ENCODE data around the gene LDLRAD4. TPM values are rescaled to one million over a fixed set of nuclear protein-coding genes. Genes with fewer than 3 reads are reported as not detected.

LDLRAD4 gene
- polyA plus RNA-seq, 1 of the 3 experiments (the other 2 are of a cell fraction) = 0.16 TPM

DNA sequence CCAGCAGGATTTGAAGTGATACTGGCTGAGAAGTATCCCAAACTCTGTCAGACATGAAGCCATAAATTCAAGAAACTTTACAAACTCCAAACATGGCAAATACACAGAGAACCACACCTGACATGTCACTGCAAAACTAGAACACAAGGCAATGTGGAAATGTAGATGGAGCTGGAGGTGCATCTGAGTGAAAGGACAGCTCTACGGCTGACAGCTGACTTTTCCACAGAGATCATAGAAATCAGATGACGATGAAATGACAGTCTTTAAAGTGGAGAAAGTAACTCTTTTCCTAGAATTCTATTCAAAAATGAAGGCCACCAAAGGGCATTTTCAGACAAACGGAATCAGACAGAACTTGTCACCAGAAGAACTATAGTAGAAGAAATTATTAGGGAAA lies 97.5 kb downstream of the LDLRAD4 start:
- Histone ChIP-seq H3K9me2 (no peaks in the 10 kb centered on the region), H3K4me3 (ENCODE audit: low read depth in 2 of 2, low read length in 1 of 2) (no peak overlapping the region), H3K9ac (no peak overlapping the region), H2AFZ (ENCODE audit: low read depth) (no peak overlapping the region), H3K79me2 (ENCODE audit: insufficient read depth) (no peaks in the 10 kb centered on the region), H3K4me2 (no peak overlapping the region), H3K27ac (ENCODE audit: low read depth in 2 of 2, low read length in 1 of 2) (no peak overlapping the region), H3K27me3 (ENCODE audit: insufficient read depth) (no peaks in the 10 kb centered on the region), H3F3A (replicated peaks; ENCODE audit: insufficient read depth) (no peaks in the 10 kb centered on the region), H3K9me3 (peaks cover 5% of the 10 kb centered on the region; the same call in 1 of the 2 replicates), H4K20me1 (ENCODE audit: insufficient read depth) (no peaks in the 10 kb centered on the region), H3K36me3 (replicated peaks in 1 of 2; ENCODE audit: control insufficient read depth in 1 of 2, insufficient read depth in 2 of 2, low read length in 1 of 2) (no peaks in the 10 kb centered on the region), H3K4me1 (ENCODE audit: control insufficient read depth in 1 of 2, insufficient read depth in 2 of 2, low read depth in 1 of 2, low read length in 1 of 2) (peaks cover 0 to 8% of the 10 kb centered on the region in 2 experiments; a peak in 1 of 4 replicates)
- ChIA-PET CTCF (no interaction called here), POLR2A (no interaction called here)
- TF ChIP-seq TCF12 (IDR thresholded peaks at IDR 0.05) (no peak), GABPA (IDR thresholded peaks at IDR 0.05; ENCODE audit: low read depth) (no peak), ELF1 (IDR thresholded peaks at IDR 0.05) (no peak), YY1 (IDR thresholded peaks at IDR 0.05; ENCODE audit: low read depth) (no peak), JUND (IDR thresholded peaks at IDR 0.05) (no peak), SIN3A (IDR thresholded peaks at IDR 0.05; ENCODE audit: borderline replicate concordance, low read depth, low read length) (no peak), FOSL2 (IDR thresholded peaks at IDR 0.05; ENCODE audit: borderline replicate concordance, low read depth) (no peak), FOXM1 (IDR thresholded peaks at IDR 0.05; ENCODE audit: low read depth) (no peak), POLR2AphosphoS5 (IDR thresholded peaks at IDR 0.05; ENCODE audit: low read depth, low read length) (no peak), RCOR1 (IDR thresholded peaks at IDR 0.05; ENCODE audit: low read length) (no peak)
- TF ChIP-seq, protein P1, sequence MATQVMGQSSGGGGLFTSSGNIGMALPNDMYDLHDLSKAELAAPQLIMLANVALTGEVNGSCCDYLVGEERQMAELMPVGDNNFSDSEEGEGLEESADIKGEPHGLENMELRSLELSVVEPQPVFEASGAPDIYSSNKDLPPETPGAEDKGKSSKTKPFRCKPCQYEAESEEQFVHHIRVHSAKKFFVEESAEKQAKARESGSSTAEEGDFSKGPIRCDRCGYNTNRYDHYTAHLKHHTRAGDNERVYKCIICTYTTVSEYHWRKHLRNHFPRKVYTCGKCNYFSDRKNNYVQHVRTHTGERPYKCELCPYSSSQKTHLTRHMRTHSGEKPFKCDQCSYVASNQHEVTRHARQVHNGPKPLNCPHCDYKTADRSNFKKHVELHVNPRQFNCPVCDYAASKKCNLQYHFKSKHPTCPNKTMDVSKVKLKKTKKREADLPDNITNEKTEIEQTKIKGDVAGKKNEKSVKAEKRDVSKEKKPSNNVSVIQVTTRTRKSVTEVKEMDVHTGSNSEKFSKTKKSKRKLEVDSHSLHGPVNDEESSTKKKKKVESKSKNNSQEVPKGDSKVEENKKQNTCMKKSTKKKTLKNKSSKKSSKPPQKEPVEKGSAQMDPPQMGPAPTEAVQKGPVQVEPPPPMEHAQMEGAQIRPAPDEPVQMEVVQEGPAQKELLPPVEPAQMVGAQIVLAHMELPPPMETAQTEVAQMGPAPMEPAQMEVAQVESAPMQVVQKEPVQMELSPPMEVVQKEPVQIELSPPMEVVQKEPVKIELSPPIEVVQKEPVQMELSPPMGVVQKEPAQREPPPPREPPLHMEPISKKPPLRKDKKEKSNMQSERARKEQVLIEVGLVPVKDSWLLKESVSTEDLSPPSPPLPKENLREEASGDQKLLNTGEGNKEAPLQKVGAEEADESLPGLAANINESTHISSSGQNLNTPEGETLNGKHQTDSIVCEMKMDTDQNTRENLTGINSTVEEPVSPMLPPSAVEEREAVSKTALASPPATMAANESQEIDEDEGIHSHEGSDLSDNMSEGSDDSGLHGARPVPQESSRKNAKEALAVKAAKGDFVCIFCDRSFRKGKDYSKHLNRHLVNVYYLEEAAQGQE (IDR thresholded peaks at IDR 0.05; ENCODE audit: low read depth, low read length) = no peak
- TF ChIP-seq, protein P2, sequence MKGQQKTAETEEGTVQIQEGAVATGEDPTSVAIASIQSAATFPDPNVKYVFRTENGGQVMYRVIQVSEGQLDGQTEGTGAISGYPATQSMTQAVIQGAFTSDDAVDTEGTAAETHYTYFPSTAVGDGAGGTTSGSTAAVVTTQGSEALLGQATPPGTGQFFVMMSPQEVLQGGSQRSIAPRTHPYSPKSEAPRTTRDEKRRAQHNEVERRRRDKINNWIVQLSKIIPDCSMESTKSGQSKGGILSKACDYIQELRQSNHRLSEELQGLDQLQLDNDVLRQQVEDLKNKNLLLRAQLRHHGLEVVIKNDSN (IDR thresholded peaks at IDR 0.05; ENCODE audit: borderline replicate concordance, low read depth) = no peak
- TF ChIP-seq, protein P3, sequence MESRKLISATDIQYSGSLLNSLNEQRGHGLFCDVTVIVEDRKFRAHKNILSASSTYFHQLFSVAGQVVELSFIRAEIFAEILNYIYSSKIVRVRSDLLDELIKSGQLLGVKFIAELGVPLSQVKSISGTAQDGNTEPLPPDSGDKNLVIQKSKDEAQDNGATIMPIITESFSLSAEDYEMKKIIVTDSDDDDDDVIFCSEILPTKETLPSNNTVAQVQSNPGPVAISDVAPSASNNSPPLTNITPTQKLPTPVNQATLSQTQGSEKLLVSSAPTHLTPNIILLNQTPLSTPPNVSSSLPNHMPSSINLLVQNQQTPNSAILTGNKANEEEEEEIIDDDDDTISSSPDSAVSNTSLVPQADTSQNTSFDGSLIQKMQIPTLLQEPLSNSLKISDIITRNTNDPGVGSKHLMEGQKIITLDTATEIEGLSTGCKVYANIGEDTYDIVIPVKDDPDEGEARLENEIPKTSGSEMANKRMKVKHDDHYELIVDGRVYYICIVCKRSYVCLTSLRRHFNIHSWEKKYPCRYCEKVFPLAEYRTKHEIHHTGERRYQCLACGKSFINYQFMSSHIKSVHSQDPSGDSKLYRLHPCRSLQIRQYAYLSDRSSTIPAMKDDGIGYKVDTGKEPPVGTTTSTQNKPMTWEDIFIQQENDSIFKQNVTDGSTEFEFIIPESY (IDR thresholded peaks at IDR 0.05; ENCODE audit: borderline replicate concordance, low read depth) = no peak
- DNase-seq = no peak
- WGBS (ENCODE audit: low lambda C conversion rate) = 62% methylated on average over 3 of the region's 3 CpGs

All from SK-N-SH (cell line).